Measurements from ENCODE around the gene PYGM. TPM values are rescaled to one million over a fixed set of nuclear protein-coding genes. Genes with fewer than 3 reads are reported as not detected.

PYGM gene
- total and polyA plus RNA-seq, 2 experiments from 2014 or later: 1.5 to 3.9 TPM

GRCh38 chr11:64752175-64752970 is 7.4 kb downstream of the PYGM start:
- ATAC-seq: no peak
- no peak overlapping the region for H2AFZ ChIP-seq
- H3K36me3 Mint-ChIP-seq (ENCODE audit: low read depth): 0 out of 3 replicates have a peak, but pooled peaks cover 3% of the 10 kb centered on the region

More at GRCh38 chr11:64752175-64752970, 7.4 kb downstream of the PYGM start:
- H3K4me3 Mint-ChIP-seq: no peak overlapping the region; the same call in 2 of the 3 replicates
- Histone ChIP-seq H3K9me2 (ENCODE audit: insufficient read depth) (no peaks in the 10 kb centered on the region), H3K4me3 (no peak overlapping the region), H3F3A (replicated peaks; ENCODE audit: low read depth) (no peaks in the 10 kb centered on the region), H3K4me1 (ENCODE audit: insufficient read depth) (no peaks in the 10 kb centered on the region), H3K36me3 (ENCODE audit: insufficient read depth) (no peaks in the 10 kb centered on the region), H3K27me3 (ENCODE audit: insufficient read depth) (no peaks in the 10 kb centered on the region), H3K27ac (ENCODE audit: low read depth) (no peak overlapping the region), H3K79me2 (replicated peaks; ENCODE audit: insufficient read depth) (no peaks in the 10 kb centered on the region), H4K20me1 (replicated peaks; ENCODE audit: insufficient read depth) (no peaks in the 10 kb centered on the region), H3K4me2 (no peak overlapping the region)
- no peak for DNase-seq (ENCODE audit: low spot score)
- H3K27me3 Mint-ChIP-seq (ENCODE audit: insufficient read depth, low read depth, poor library complexity): peaks cover 19% of the 10 kb centered on the region
- no peak for TF ChIP-seq EZH2phosphoT487 (IDR thresholded peaks at IDR 0.05; ENCODE audit: unreplicated experiment)
- TF ChIP-seq, protein P1, sequence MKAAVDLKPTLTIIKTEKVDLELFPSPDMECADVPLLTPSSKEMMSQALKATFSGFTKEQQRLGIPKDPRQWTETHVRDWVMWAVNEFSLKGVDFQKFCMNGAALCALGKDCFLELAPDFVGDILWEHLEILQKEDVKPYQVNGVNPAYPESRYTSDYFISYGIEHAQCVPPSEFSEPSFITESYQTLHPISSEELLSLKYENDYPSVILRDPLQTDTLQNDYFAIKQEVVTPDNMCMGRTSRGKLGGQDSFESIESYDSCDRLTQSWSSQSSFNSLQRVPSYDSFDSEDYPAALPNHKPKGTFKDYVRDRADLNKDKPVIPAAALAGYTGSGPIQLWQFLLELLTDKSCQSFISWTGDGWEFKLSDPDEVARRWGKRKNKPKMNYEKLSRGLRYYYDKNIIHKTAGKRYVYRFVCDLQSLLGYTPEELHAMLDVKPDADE (IDR thresholded peaks at IDR 0.05): no peak
- TF ChIP-seq, protein P2, sequence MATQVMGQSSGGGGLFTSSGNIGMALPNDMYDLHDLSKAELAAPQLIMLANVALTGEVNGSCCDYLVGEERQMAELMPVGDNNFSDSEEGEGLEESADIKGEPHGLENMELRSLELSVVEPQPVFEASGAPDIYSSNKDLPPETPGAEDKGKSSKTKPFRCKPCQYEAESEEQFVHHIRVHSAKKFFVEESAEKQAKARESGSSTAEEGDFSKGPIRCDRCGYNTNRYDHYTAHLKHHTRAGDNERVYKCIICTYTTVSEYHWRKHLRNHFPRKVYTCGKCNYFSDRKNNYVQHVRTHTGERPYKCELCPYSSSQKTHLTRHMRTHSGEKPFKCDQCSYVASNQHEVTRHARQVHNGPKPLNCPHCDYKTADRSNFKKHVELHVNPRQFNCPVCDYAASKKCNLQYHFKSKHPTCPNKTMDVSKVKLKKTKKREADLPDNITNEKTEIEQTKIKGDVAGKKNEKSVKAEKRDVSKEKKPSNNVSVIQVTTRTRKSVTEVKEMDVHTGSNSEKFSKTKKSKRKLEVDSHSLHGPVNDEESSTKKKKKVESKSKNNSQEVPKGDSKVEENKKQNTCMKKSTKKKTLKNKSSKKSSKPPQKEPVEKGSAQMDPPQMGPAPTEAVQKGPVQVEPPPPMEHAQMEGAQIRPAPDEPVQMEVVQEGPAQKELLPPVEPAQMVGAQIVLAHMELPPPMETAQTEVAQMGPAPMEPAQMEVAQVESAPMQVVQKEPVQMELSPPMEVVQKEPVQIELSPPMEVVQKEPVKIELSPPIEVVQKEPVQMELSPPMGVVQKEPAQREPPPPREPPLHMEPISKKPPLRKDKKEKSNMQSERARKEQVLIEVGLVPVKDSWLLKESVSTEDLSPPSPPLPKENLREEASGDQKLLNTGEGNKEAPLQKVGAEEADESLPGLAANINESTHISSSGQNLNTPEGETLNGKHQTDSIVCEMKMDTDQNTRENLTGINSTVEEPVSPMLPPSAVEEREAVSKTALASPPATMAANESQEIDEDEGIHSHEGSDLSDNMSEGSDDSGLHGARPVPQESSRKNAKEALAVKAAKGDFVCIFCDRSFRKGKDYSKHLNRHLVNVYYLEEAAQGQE (IDR thresholded peaks at IDR 0.05; ENCODE audit: unreplicated experiment): no peak
- no peak for TF ChIP-seq ZNF462 (CRISPR knock-in tag; IDR thresholded peaks at IDR 0.05)
- no peak for TF ChIP-seq ZNF331 (CRISPR knock-in tag; IDR thresholded peaks at IDR 0.05; ENCODE audit: low read depth)
- no peak overlapping the region for H3K27ac Mint-ChIP-seq
- no peaks in the 10 kb centered on the region for H3K9me3 Mint-ChIP-seq
- H3K4me1 Mint-ChIP-seq: peaks cover 14% of the 10 kb centered on the region

Data from GM23338 (cell line).